Measurements from ENCODE around the gene EN1.

EN1 gene

DNA sequence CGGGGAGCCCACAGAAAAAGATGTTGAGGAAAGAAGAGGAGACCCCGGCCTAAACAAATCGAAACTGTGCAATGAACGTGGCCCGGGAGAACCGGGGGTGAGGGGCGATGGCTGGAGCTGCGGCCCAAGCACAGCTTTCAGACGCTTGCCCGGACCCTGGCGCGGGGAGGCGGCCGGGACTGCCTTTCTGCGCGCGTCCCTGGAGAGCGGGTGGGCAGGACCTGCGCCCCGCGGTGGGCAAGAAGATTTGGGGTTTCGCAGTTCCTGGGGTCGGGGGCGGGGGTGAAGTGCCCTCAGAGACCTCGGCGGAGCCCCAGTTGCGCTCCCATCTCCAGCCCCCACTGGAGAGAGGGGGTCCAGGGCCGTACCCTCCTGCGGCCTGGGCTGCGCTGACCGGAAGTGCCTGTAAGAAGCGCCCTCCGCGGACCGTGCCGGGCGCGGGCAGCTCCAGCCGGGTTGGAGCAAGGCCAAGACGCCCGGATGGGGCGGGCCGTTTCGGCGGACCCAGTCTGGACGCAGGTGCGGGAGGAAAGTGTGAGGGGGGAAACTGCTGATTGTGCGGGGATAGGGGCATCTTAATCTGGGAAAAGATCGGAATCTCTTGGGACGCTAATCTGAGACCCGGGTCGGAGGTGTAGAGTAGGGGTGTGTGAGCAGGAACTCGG lies 11.6 kb downstream of the EN1 start:
- DNase-seq, result no peak
- no peaks in the 10 kb centered on the region for H3K4me1 ChIP-seq
- no peaks in the 10 kb centered on the region for H3K36me3 ChIP-seq
- H3K4me3 ChIP-seq (ENCODE audit: low read depth, low read length), result no peak overlapping the region
- peaks cover 38% of the 10 kb centered on the region for H3K27me3 ChIP-seq
- no peak for TF ChIP-seq CTCF (IDR thresholded peaks at IDR 0.05; ENCODE audit: low read depth, low read length)
- H3K9me3 ChIP-seq, result no peaks in the 10 kb centered on the region

GRCh38 chr2:118834901-118835745 lies 12.3 kb downstream of the EN1 start:
- no peak for DNase-seq
- H3K4me1 ChIP-seq, result no peaks in the 10 kb centered on the region
- H3K4me3 ChIP-seq (ENCODE audit: low read depth, low read length), result no peak overlapping the region
- no peak for TF ChIP-seq CTCF (IDR thresholded peaks at IDR 0.05; ENCODE audit: low read depth, low read length)
- no peaks in the 10 kb centered on the region for H3K9me3 ChIP-seq
- peaks cover 37% of the 10 kb centered on the region for H3K27me3 ChIP-seq
- no peaks in the 10 kb centered on the region for H3K36me3 ChIP-seq

DNA sequence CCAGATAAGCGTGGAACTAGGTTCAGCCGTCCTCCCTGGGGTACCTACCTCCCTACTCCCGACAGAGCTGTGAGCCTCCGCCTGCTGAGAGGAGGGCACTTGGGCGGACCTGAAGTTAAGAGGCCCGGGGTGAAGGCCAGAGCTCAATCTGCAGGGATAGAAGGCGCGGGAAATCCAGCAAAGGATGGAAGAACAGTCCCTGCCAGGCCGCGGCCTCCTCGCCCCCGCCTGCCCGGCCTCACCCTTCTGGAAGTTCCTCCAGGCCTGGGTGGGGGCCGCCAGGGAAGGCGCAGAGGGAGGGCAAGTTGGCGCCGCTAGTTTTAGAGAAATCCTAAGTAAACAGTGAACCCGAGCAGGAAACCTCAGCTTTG lies 13.0 kb downstream of the EN1 start:
- no peak overlapping the region for H3K4me3 ChIP-seq (ENCODE audit: low read depth, low read length)
- H3K36me3 ChIP-seq, result no peaks in the 10 kb centered on the region
- no peaks in the 10 kb centered on the region for H3K9me3 ChIP-seq
- DNase-seq, result no peak
- H3K4me1 ChIP-seq, result no peaks in the 10 kb centered on the region
- TF ChIP-seq CTCF (IDR thresholded peaks at IDR 0.05; ENCODE audit: low read depth, low read length), result no peak
- peaks cover 37% of the 10 kb centered on the region for H3K27me3 ChIP-seq

- TF ChIP-seq CTCF (IDR thresholded peaks at IDR 0.05; ENCODE audit: low read depth, low read length), result no peak
- Histone ChIP-seq H3K27me3 (peaks cover 37% of the 10 kb centered on the region), H3K36me3 (no peaks in the 10 kb centered on the region), H3K4me1 (no peaks in the 10 kb centered on the region), H3K9me3 (no peaks in the 10 kb centered on the region), H3K4me3 (ENCODE audit: low read depth, low read length) (no peak overlapping the region)
- no peak for DNase-seq
Observed at GRCh38 chr2:118833716-118834439, 13.6 kb downstream of the EN1 start.

DNA sequence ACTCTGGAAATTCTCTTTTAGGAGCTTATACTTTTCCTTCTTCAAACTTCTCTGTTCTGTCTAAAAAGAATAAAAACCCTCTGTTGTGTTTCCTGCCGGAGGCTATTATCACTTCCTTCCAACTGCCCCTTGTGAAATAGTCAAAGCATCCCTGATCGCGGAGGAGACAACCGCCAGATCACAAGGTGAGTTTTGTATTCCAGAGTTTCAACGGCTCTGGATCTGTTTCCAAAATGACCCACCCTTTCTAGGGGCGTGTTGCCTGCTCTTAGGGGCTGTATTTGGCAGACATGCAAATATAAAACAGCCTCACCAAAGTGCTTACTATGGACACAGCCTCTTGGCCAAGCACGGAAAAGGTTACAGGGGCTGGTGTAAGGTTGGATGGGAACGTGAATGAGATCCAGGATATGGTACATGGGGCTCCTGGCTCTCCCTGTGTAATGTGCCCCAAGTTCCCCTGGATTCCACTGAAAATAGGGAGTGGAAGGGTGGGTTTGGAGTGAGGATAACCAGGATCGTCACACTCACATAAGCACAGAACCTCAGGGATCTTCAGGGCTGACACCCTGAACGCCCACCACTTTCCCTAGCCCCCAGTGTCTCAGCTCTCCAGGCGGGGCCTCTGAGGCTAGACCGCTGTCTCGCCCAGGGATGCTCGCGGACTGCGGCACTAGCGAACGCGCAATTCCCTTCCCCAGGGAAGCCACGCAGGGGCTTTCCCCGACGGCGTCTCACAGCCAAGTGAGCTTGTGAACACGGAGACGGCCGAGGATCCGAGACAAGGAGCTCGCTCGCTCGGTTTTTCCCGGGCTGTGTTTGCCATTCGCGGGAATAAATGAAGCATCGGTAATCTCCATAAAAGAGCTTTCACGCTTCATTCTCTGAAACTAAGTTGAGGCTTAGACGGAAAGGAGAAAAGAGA lies 14.4 kb downstream of the EN1 start:
- no peak overlapping the region for H3K4me3 ChIP-seq (ENCODE audit: low read depth, low read length)
- H3K4me1 ChIP-seq, result no peaks in the 10 kb centered on the region
- DNase-seq, result no peak
- TF ChIP-seq CTCF (IDR thresholded peaks at IDR 0.05; ENCODE audit: low read depth, low read length), result no peak
- H3K27me3 ChIP-seq, result peaks cover 37% of the 10 kb centered on the region
- H3K9me3 ChIP-seq, result no peaks in the 10 kb centered on the region
- H3K36me3 ChIP-seq, result no peaks in the 10 kb centered on the region
